Measurements from ENCODE around the gene TCN2. TPM values are rescaled to one million over a fixed set of nuclear protein-coding genes. Genes with fewer than 3 reads are reported as not detected.
A peak's percentile ranks its signal among the peaks of the same experiment; 100 is the strongest.

TCN2 gene
- total and polyA plus RNA-seq, 2 donors (not counting 1 experiment from before 2014, with no cell fraction given): 7.1 to 10.8 TPM

- no peaks in the 10 kb centered on the region for H3K36me3 ChIP-seq (ENCODE audit: control insufficient read depth, insufficient read depth, low read length)
- no peaks in the 10 kb centered on the region for H3K27me3 ChIP-seq (ENCODE audit: control insufficient read depth, insufficient read depth, low read length)
- H3K4me3 ChIP-seq (replicated peaks in 1 of 4; ENCODE audit: control extremely low read depth in 1 of 4, insufficient read depth in 1 of 4, low read depth in 3 of 4, low read length in 4 of 4): no peak overlapping the region
- H3K79me2 ChIP-seq (ENCODE audit: control insufficient read depth, insufficient read depth, low read length): peaks cover 2% of the 10 kb centered on the region
- no peaks in the 10 kb centered on the region for H3K9me3 ChIP-seq (ENCODE audit: control insufficient read depth, insufficient read depth, low read depth, low read length)
- H3K9ac ChIP-seq (ENCODE audit: insufficient read depth, low read length): no peak overlapping the region
- TF ChIP-seq CTCF (conservative IDR thresholded peaks at IDR 0.05 in 1 of 2, IDR thresholded peaks at IDR 0.05 in 1 of 2; ENCODE audit: low read depth in 1 of 2, low read length in 2 of 2) (no peak), EZH2 (IDR thresholded peaks at IDR 0.05; ENCODE audit: low read length, missing control alignments) (no peak)
- H3K4me2 ChIP-seq (ENCODE audit: extremely low read depth, insufficient read depth, low read length): no peak overlapping the region
- H2AFZ ChIP-seq (ENCODE audit: low read length): no peak overlapping the region
- H3K27ac ChIP-seq (ENCODE audit: insufficient read depth, low read length): no peak overlapping the region
- H4K20me1 ChIP-seq (ENCODE audit: control insufficient read depth, extremely low read depth, insufficient read depth, low read length): no peaks in the 10 kb centered on the region
- peaks cover 14% of the 10 kb centered on the region for H3K4me1 ChIP-seq (ENCODE audit: control insufficient read depth, extremely low read depth, insufficient read depth, low read length)
- DNase-seq (ENCODE audit: low read depth in 2 of 2): no peak
These were observed 40.6 kb downstream of the TCN2 start for GRCh38 chr22:30647536-30647935.

- no peak overlapping the region for H3K9ac ChIP-seq (ENCODE audit: insufficient read depth, low read length)
- TF ChIP-seq CTCF (conservative IDR thresholded peaks at IDR 0.05 in 1 of 2, IDR thresholded peaks at IDR 0.05 in 1 of 2; ENCODE audit: low read depth in 1 of 2, low read length in 2 of 2) (no peak), EZH2 (IDR thresholded peaks at IDR 0.05; ENCODE audit: low read length, missing control alignments) (no peak)
- H3K4me2 ChIP-seq (ENCODE audit: extremely low read depth, insufficient read depth, low read length): no peak overlapping the region
- H3K79me2 ChIP-seq (ENCODE audit: control insufficient read depth, insufficient read depth, low read length): no peaks in the 10 kb centered on the region
- no peak overlapping the region for H3K4me3 ChIP-seq (replicated peaks in 1 of 4; ENCODE audit: control extremely low read depth in 1 of 4, insufficient read depth in 1 of 4, low read depth in 3 of 4, low read length in 4 of 4)
- no peaks in the 10 kb centered on the region for H3K36me3 ChIP-seq (ENCODE audit: control insufficient read depth, insufficient read depth, low read length)
- H3K9me3 ChIP-seq (ENCODE audit: control insufficient read depth, insufficient read depth, low read depth, low read length): no peaks in the 10 kb centered on the region
- peak overlapping the region; percentile 63 for H3K27ac ChIP-seq (ENCODE audit: insufficient read depth, low read length)
- H3K27me3 ChIP-seq (ENCODE audit: control insufficient read depth, insufficient read depth, low read length): no peaks in the 10 kb centered on the region
- no peak overlapping the region for H2AFZ ChIP-seq (ENCODE audit: low read length)
- H4K20me1 ChIP-seq (ENCODE audit: control insufficient read depth, extremely low read depth, insufficient read depth, low read length): no peaks in the 10 kb centered on the region
- peaks cover 9% of the 10 kb centered on the region for H3K4me1 ChIP-seq (ENCODE audit: control insufficient read depth, extremely low read depth, insufficient read depth, low read length)
- no peak for DNase-seq (ENCODE audit: low read depth in 2 of 2)
These were observed 41.9 kb downstream of the TCN2 start for GRCh38 chr22:30648825-30649224.

- H3K27me3 ChIP-seq (ENCODE audit: control insufficient read depth, insufficient read depth, low read length): no peaks in the 10 kb centered on the region
- H3K4me2 ChIP-seq (ENCODE audit: extremely low read depth, insufficient read depth, low read length): peak overlapping the region; percentile 37
- no peak overlapping the region for H3K9ac ChIP-seq (ENCODE audit: insufficient read depth, low read length)
- H3K79me2 ChIP-seq (ENCODE audit: control insufficient read depth, insufficient read depth, low read length): no peaks in the 10 kb centered on the region
- DNase-seq (ENCODE audit: low read depth in 2 of 2): peak; percentile 77 to 93
- TF ChIP-seq CTCF (conservative IDR thresholded peaks at IDR 0.05 in 1 of 2, IDR thresholded peaks at IDR 0.05 in 1 of 2; ENCODE audit: low read depth in 1 of 2, low read length in 2 of 2) (no peak), EZH2 (IDR thresholded peaks at IDR 0.05; ENCODE audit: low read length, missing control alignments) (no peak)
- H2AFZ ChIP-seq (ENCODE audit: low read length): peak overlapping the region; percentile 8
- H4K20me1 ChIP-seq (ENCODE audit: control insufficient read depth, extremely low read depth, insufficient read depth, low read length): no peaks in the 10 kb centered on the region
- peak overlapping the region; percentile 63 for H3K27ac ChIP-seq (ENCODE audit: insufficient read depth, low read length)
- H3K9me3 ChIP-seq (ENCODE audit: control insufficient read depth, insufficient read depth, low read depth, low read length): no peaks in the 10 kb centered on the region
- H3K4me3 ChIP-seq (replicated peaks in 1 of 4; ENCODE audit: control extremely low read depth in 1 of 4, insufficient read depth in 1 of 4, low read depth in 3 of 4, low read length in 4 of 4): no peak overlapping the region
- peaks cover 6% of the 10 kb centered on the region for H3K4me1 ChIP-seq (ENCODE audit: control insufficient read depth, extremely low read depth, insufficient read depth, low read length)
- H3K36me3 ChIP-seq (ENCODE audit: control insufficient read depth, insufficient read depth, low read length): no peaks in the 10 kb centered on the region
These were observed 42.5 kb downstream of the TCN2 start for GRCh38 chr22:30649430-30650007.
